Mucosa of rectum (tissue), 2 donors: ENCODE results near the gene KRT15.

Experiments
- H3K27ac ChIP-seq, 2 donors: one replicate each; pipeline ENCODE4 v1.7.0; 2013; ENCODE audit warnings: inconsistent platforms in 2 of 2, low read depth in 2 of 2, low read length in 2 of 2
- H3K27me3 ChIP-seq, 2 donors: one replicate each; pipeline ENCODE4 v1.7.0; 2013; ENCODE audit warnings: low read length in 2 of 2; ENCODE audit not compliant: control insufficient read depth in 2 of 2, insufficient read depth in 2 of 2
- H3K36me3 ChIP-seq, 2 donors: one replicate each; pipeline ENCODE4 v1.7.0; 2013; ENCODE audit warnings: low read length in 2 of 2; ENCODE audit not compliant: control insufficient read depth in 2 of 2, insufficient read depth in 2 of 2
- H3K4me1 ChIP-seq, 2 donors: one replicate each; pipeline ENCODE4 v1.7.0; 2013; ENCODE audit warnings: low read length in 2 of 2, mild to moderate bottlenecking in 1 of 2; ENCODE audit not compliant: control insufficient read depth in 2 of 2, insufficient read depth in 2 of 2
- H3K4me3 ChIP-seq, 2 donors: one replicate each; pipeline ENCODE4 v1.7.0; 2013; ENCODE audit warnings: low read length in 2 of 2
- H3K9ac ChIP-seq, 2 donors: one replicate each; pipeline ENCODE4 v1.7.0; 2013; ENCODE audit warnings: low read length in 2 of 2, low read depth in 1 of 2, mild to moderate bottlenecking in 1 of 2
- H3K9me3 ChIP-seq, 2 donors: one replicate each; pipeline ENCODE4 v1.7.0; 2013; ENCODE audit warnings: low read length in 2 of 2; ENCODE audit not compliant: control insufficient read depth in 2 of 2
- donor health status: healthy.
- donor health status: Normal muscosa, but diverticular disease.

Gene KRT15

GRCh38 chr17:41553987-41554680 is 35.4 kb upstream of the KRT15 start:
- H3K4me3 ChIP-seq = no peak overlapping the region
- H3K9ac ChIP-seq = no peak overlapping the region
- no peaks in the 10 kb centered on the region for H3K36me3 ChIP-seq
- H3K27me3 ChIP-seq = no peaks in the 10 kb centered on the region
- peaks cover 21 to 26% of the 10 kb centered on the region in 2 donors for H3K4me1 ChIP-seq
- H3K27ac ChIP-seq = peak overlapping the region; percentile 44 to 70
- no peaks in the 10 kb centered on the region for H3K9me3 ChIP-seq

- Histone ChIP-seq H3K4me3 (no peak overlapping the region), H3K4me1 (peaks cover 30 to 34% of the 10 kb centered on the region in 2 donors)
Observed at GRCh38 chr17:41553176-41553575, 34.5 kb upstream of the KRT15 start.

GRCh38 chr17:41552455-41552854 is 33.8 kb upstream of the KRT15 start:
- no peaks in the 10 kb centered on the region for H3K9me3 ChIP-seq
- no peak overlapping the region for H3K4me3 ChIP-seq
- H3K27ac ChIP-seq = no peak overlapping the region
- H3K4me1 ChIP-seq = peaks cover 34 to 41% of the 10 kb centered on the region in 2 donors
- H3K9ac ChIP-seq = no peak overlapping the region
- no peaks in the 10 kb centered on the region for H3K36me3 ChIP-seq
- no peaks in the 10 kb centered on the region for H3K27me3 ChIP-seq

More at GRCh38 chr17:41553176-41553575, 34.5 kb upstream of the KRT15 start:
- no peaks in the 10 kb centered on the region for H3K27me3 ChIP-seq
- no peak overlapping the region for H3K27ac ChIP-seq
- no peaks in the 10 kb centered on the region for H3K9me3 ChIP-seq
- no peaks in the 10 kb centered on the region for H3K36me3 ChIP-seq
- H3K9ac ChIP-seq = no peak overlapping the region

GRCh38 chr17:41551365-41551764 is 32.7 kb upstream of the KRT15 start:
- no peaks in the 10 kb centered on the region for H3K36me3 ChIP-seq
- H3K27me3 ChIP-seq = no peaks in the 10 kb centered on the region
- peak overlapping the region in 1 of 2 donors; percentile 1 for H3K27ac ChIP-seq
- H3K4me1 ChIP-seq = peaks cover 34 to 45% of the 10 kb centered on the region in 2 donors
- H3K9ac ChIP-seq = no peak overlapping the region
- H3K9me3 ChIP-seq = no peaks in the 10 kb centered on the region
- no peak overlapping the region for H3K4me3 ChIP-seq

GRCh38 chr17:41549596-41550039 is 30.9 kb upstream of the KRT15 start:
- H3K9me3 ChIP-seq = no peaks in the 10 kb centered on the region
- H3K27me3 ChIP-seq = no peaks in the 10 kb centered on the region
- H3K27ac ChIP-seq = peak overlapping the region; percentile 92 to 93
- H3K9ac ChIP-seq = peak overlapping the region; percentile 50 to 83
- H3K4me1 ChIP-seq = peaks cover 34 to 41% of the 10 kb centered on the region in 2 donors
- no peaks in the 10 kb centered on the region for H3K36me3 ChIP-seq
- H3K4me3 ChIP-seq = peak overlapping the region; percentile 41 to 67

- H3K9ac ChIP-seq = peak overlapping the region; percentile 76 to 83
- H3K9me3 ChIP-seq = no peaks in the 10 kb centered on the region
- peaks cover 36 to 45% of the 10 kb centered on the region in 2 donors for H3K4me1 ChIP-seq
- peak overlapping the region; percentile 19 to 67 for H3K4me3 ChIP-seq
- no peaks in the 10 kb centered on the region for H3K27me3 ChIP-seq
- H3K36me3 ChIP-seq = no peaks in the 10 kb centered on the region
- H3K27ac ChIP-seq = peak overlapping the region; percentile 92 to 93
Observed at GRCh38 chr17:41548844-41549595, 30.3 kb upstream of the KRT15 start.

- peak overlapping the region; percentile 19 to 50 for H3K4me3 ChIP-seq
- peak overlapping the region; percentile 68 to 76 for H3K9ac ChIP-seq
Observed at GRCh38 chr17:41547921-41548843, 29.5 kb upstream of the KRT15 start.

GRCh38 chr17:41547378-41547841 is 28.7 kb upstream of the KRT15 start:
- peaks cover 34 to 50% of the 10 kb centered on the region in 2 donors for H3K4me1 ChIP-seq
- no peaks in the 10 kb centered on the region for H3K9me3 ChIP-seq
- H3K9ac ChIP-seq = peak overlapping the region in 1 of 2 donors; percentile 76
- peak overlapping the region in 1 of 2 donors; percentile 13 for H3K4me3 ChIP-seq
- H3K27me3 ChIP-seq = no peaks in the 10 kb centered on the region
- H3K27ac ChIP-seq = peak overlapping the region; percentile 92 to 93
- no peaks in the 10 kb centered on the region for H3K36me3 ChIP-seq

More at GRCh38 chr17:41547921-41548843, 29.5 kb upstream of the KRT15 start:
- Histone ChIP-seq H3K27me3 (no peaks in the 10 kb centered on the region), H3K4me1 (peaks cover 36 to 45% of the 10 kb centered on the region in 2 donors), H3K36me3 (no peaks in the 10 kb centered on the region), H3K9me3 (no peaks in the 10 kb centered on the region), H3K27ac (peak overlapping the region; percentile 92 to 93)

- peaks cover 34 to 47% of the 10 kb centered on the region in 2 donors for H3K4me1 ChIP-seq
- H3K27ac ChIP-seq = peak overlapping the region in 1 of 2 donors; percentile 92
- H3K36me3 ChIP-seq = no peaks in the 10 kb centered on the region
Observed at GRCh38 chr17:41546819-41547218, 28.1 kb upstream of the KRT15 start.

More at GRCh38 chr17:41546819-41547218, 28.1 kb upstream of the KRT15 start:
- H3K4me3 ChIP-seq = no peak overlapping the region
- H3K9me3 ChIP-seq = no peaks in the 10 kb centered on the region
- H3K9ac ChIP-seq = no peak overlapping the region
- no peaks in the 10 kb centered on the region for H3K27me3 ChIP-seq
